Spleen (tissue), 13 donors: ENCODE data around the gene IL1F10. TPM values are rescaled to one million over a fixed set of nuclear protein-coding genes. Genes with fewer than 3 reads are reported as not detected.

Experiments
- DNase-seq: peaks from one replicate; pipeline ENCODE4 v3.0.0-alpha.2; 2020
- H3K27ac ChIP-seq, 8 donors: fragments of 200-600 bp; sonication (generic) in 7 of 8; 1 replicate in 4 of 8; 2 replicates in 4 of 8; pipeline versions ENCODE4 v1.5.0 to v1.8.0; 2016 to 2021; ENCODE audit warnings: inconsistent platforms in 4 of 8, mild to moderate bottlenecking in 4 of 8, moderate library complexity in 1 of 8
- H3K27me3 ChIP-seq, 7 donors: fragments of 200-600 bp; sonication (generic) in 6 of 7; replicated peaks in 1 of 7; 1 replicate in 4 of 7; 2 replicates in 3 of 7; pipeline versions ENCODE4 v1.5.0 to v1.8.0; 2016 to 2021; ENCODE audit warnings: inconsistent platforms in 3 of 7, mild to moderate bottlenecking in 1 of 7
- H3K36me3 ChIP-seq, 6 donors: fragments of 200-600 bp; sonication (generic) in 5 of 6; 1 replicate in 4 of 6; 2 replicates in 2 of 6; pipeline versions ENCODE4 v1.5.0 to v1.8.0; 2016 to 2021; ENCODE audit warnings: inconsistent platforms in 2 of 6
- H3K4me1 ChIP-seq, 6 donors: fragments of 200-600 bp; sonication (generic) in 5 of 6; 1 replicate in 3 of 6; 2 replicates in 3 of 6; pipeline versions ENCODE4 v1.5.0 to v1.8.0; 2016 to 2021; ENCODE audit warnings: inconsistent platforms in 3 of 6
- H3K4me3 ChIP-seq, 8 donors: fragments of 200-600 bp; sonication (generic) in 7 of 8; 1 replicate in 4 of 8; 2 replicates in 4 of 8; pipeline versions ENCODE4 v1.5.0 to v1.8.0; 2016 to 2021; ENCODE audit warnings: inconsistent platforms in 4 of 8, mild to moderate bottlenecking in 4 of 8, moderate library complexity in 2 of 8
- H3K9me3 ChIP-seq, 8 donors: fragments of 200-600 bp; sonication (generic) in 7 of 8; 1 replicate in 4 of 8; 2 replicates in 4 of 8; pipeline versions ENCODE4 v1.5.0 to v1.8.0; 2016 to 2021; ENCODE audit warnings: inconsistent platforms in 4 of 8
- POLR2A ChIP-seq, 3 donors: fragments of 450-650 bp; IDR thresholded peaks; one replicate each; pipeline ENCODE4 v1.5.1; 2017; ENCODE audit warnings: antibody characterized with exemption in 3 of 3, mild to moderate bottlenecking in 1 of 3
- POLR2AphosphoS5 ChIP-seq, 3 donors: sonication (generic); formaldehyde crosslinking; IDR thresholded peaks; one replicate each; pipeline ENCODE4 v1.5.1; 2017; ENCODE audit warnings: antibody characterized with exemption in 3 of 3
- WGBS, 5 donors: extraction: QIAGEN DNeasy Blood & Tissue Kit in 3 of 5; methylation state at CpG; one replicate each; pipeline versions ENCODE4 v1.1.5 to v1.1.7; 2013 to 2018; 5-methylcytosine and 5-hydroxymethylcytosine counted together
- intact Hi-C: fragments of 100-400 bp; cut with DNase I; formaldehyde crosslinking; loops from one replicate; pipeline ENCODE4 v1.15.0; 2023; ENCODE audit warnings: low total_unique reads
- long read RNA-seq, 2 donors: transcript quantifications; one replicate each; lab custom pipeline, GENCODE V29; 2026
- polyA plus RNA-seq, 3 donors: library from polyadenylated mRNA; stranded (reverse); fragments of 200-250 nt; gene quantifications; one replicate each; pipeline ENCODE4 v1.2.1, GENCODE V29; 2013
- total RNA-seq, 7 donors: library from RNA; depleted of rRNA in 3 of 7; stranded (reverse); fragments of >200 nt in 3 of 7; fragmentation: NEBNext Ultra II Directional in 4 of 7; extraction: Animal tissue kit (Norgen Biotek cat#: 25700) in 4 of 7; gene quantifications; one replicate each; pipeline versions ENCODE4 v1.1.0 to v1.2.1, GENCODE V29; 2016 to 2021
- TF ChIP-seq, protein P1 (sequence below), 11 experiments: fragments of 200-600 bp in 7 of 11; fragments of 450-650 bp in 4 of 11; sonication (generic) in 4 of 11; IDR thresholded peaks in 8 of 11; conservative IDR thresholded peaks in 3 of 11; 1 replicate in 7 of 11; 2 replicates in 4 of 11; pipeline versions ENCODE4 v1.4.0 to v1.8.0; 2016 to 2021; ENCODE audit warnings: antibody characterized with exemption in 11 of 11, inconsistent platforms in 4 of 11, mild to moderate bottlenecking in 1 of 11
- donor health status: healthy with polysubstance abuse.
- donor health status: DM: no; HTN: no; CAD: no; lungs with moderate emphysema.
- donor health status: DM: no; HTN: no; CAD: no.
- donor health status: Bipolar disorder and iron deficiency.
- donor health status: healthy.
- donor health status: DM: no; HTN: no; CAD: no.
- donor health status: DM: yes; HTN: yes; CAD: no.

IL1F10 gene, protein sequence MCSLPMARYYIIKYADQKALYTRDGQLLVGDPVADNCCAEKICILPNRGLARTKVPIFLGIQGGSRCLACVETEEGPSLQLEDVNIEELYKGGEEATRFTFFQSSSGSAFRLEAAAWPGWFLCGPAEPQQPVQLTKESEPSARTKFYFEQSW
- total RNA-seq: not detected
- not detected for polyA plus RNA-seq
- long read RNA-seq, donor 1: 0 reads
- long read RNA-seq, donor 2: 0 reads

DNA sequence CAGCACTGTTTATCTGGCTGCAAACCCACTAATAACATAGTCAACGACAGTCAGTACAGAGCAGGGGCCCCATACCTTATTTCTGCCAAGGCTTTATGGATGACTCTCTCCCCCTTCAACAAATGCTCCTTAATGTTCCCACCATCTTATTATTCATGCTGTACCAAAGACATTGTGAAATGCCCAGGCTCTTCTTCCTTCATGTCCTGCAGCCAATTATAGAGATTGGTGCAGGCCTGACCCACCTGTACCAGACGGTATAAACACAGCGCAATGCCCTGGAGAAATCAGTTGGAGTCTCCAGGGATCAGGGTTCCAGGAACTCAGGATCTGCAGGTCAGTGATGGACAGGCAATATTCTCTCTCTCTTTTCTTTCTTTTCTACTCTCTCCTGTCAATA lies at the start of gene IL1F10:
IL1F10 (plus strand) TSS at position 290 of the 400 bp plus-strand sequence. CDS start 4,769 bp downstream, outside the sequence.
- no peak within 1 kb of the TSS for H3K4me3 ChIP-seq
- TF ChIP-seq POLR2AphosphoS5 (IDR thresholded peaks at IDR 0.05) (no peak), POLR2A (IDR thresholded peaks at IDR 0.05) (no peak)
- TF ChIP-seq, protein P1, sequence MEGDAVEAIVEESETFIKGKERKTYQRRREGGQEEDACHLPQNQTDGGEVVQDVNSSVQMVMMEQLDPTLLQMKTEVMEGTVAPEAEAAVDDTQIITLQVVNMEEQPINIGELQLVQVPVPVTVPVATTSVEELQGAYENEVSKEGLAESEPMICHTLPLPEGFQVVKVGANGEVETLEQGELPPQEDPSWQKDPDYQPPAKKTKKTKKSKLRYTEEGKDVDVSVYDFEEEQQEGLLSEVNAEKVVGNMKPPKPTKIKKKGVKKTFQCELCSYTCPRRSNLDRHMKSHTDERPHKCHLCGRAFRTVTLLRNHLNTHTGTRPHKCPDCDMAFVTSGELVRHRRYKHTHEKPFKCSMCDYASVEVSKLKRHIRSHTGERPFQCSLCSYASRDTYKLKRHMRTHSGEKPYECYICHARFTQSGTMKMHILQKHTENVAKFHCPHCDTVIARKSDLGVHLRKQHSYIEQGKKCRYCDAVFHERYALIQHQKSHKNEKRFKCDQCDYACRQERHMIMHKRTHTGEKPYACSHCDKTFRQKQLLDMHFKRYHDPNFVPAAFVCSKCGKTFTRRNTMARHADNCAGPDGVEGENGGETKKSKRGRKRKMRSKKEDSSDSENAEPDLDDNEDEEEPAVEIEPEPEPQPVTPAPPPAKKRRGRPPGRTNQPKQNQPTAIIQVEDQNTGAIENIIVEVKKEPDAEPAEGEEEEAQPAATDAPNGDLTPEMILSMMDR (IDR thresholded peaks at IDR 0.05 in 8 of 11, conservative IDR thresholded peaks at IDR 0.05 in 3 of 11): no peak
- H3K4me1 ChIP-seq: no peaks in the 10 kb centered on the region
- no peaks in the 10 kb centered on the region for H3K9me3 ChIP-seq
- no peak within 1 kb of the TSS for H3K27ac ChIP-seq
- H3K36me3 ChIP-seq: no peaks in the 10 kb centered on the region
- WGBS, 5 donors: 85 to 95% (median 91%) methylated on average over 3 of the region's 3 CpGs
- no peak for DNase-seq
- intact Hi-C loops: no loop called here
- peaks cover 0 to 7% (median 0%) of the 10 kb centered on the region in 7 donors for H3K27me3 ChIP-seq

DNA sequence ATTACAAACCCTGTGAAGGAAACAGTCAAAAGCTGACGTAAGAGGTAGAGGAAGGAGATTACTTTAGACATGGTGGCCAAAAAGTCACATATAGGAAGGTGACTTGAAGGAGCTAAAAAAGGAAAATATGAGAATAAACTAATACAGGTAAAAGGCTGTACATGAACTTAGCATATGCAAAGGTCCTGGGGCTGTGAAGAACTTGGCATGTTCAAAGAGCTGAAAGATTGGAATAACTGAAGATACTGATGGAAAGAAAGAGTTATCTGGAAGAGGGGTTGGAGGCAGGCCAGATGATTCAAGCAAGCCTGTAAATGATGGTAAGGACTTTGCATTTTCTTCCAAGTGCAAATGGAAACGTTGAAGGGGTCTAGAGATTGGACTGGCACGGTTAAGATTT lies 49.3 kb upstream of the IL1F10 start:
- Histone ChIP-seq H3K4me3 (no peak overlapping the region), H3K36me3 (no peaks in the 10 kb centered on the region), H3K9me3 (peaks cover 0 to 6% (median 0%) of the 10 kb centered on the region in 8 donors), H3K27ac (no peak overlapping the region), H3K27me3 (peaks cover 0 to 43% (median 0%) of the 10 kb centered on the region in 7 donors), H3K4me1 (no peaks in the 10 kb centered on the region)
- TF ChIP-seq POLR2A (IDR thresholded peaks at IDR 0.05): no peak
- intact Hi-C loops: no loop called here
- no peak for DNase-seq
- WGBS, 5 donors: 72 to 82% (median 77%) methylated on average over 3 of the region's 3 CpGs

DNA sequence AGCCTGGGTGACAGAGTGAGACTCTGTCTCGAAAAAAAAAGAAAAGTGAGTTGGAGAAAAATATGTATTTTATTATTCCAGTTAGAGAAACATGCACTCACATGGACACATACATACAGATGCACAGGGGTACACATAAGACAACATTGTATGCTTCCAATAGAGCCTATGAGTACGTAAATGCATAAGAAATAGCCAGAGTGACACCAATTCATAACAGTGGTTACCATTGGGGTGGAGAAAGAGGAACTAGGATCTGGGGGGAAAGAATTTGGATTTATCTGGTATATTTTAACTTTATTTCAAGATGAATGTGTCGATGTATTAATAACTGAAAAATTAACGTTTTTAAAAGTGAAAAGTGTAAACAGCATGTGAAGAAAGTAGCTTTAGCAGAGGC lies 46.5 kb upstream of the IL1F10 start:
- Histone ChIP-seq H3K36me3 (no peaks in the 10 kb centered on the region), H3K27me3 (peaks cover 0 to 50% (median 0%) of the 10 kb centered on the region in 7 donors), H3K9me3 (peaks cover 0 to 6% (median 0%) of the 10 kb centered on the region in 8 donors), H3K4me3 (no peak overlapping the region), H3K4me1 (no peaks in the 10 kb centered on the region), H3K27ac (no peak overlapping the region)
- no peak for DNase-seq
- TF ChIP-seq, protein P1 (IDR thresholded peaks at IDR 0.05 in 8 of 11, conservative IDR thresholded peaks at IDR 0.05 in 3 of 11): no peak
- TF ChIP-seq POLR2AphosphoS5 (IDR thresholded peaks at IDR 0.05) (no peak), POLR2A (IDR thresholded peaks at IDR 0.05) (no peak)
- intact Hi-C loops: no loop called here
- 53 to 64% (median 60%) methylated on average over 4 of the region's 4 CpGs for WGBS, 5 donors

DNA sequence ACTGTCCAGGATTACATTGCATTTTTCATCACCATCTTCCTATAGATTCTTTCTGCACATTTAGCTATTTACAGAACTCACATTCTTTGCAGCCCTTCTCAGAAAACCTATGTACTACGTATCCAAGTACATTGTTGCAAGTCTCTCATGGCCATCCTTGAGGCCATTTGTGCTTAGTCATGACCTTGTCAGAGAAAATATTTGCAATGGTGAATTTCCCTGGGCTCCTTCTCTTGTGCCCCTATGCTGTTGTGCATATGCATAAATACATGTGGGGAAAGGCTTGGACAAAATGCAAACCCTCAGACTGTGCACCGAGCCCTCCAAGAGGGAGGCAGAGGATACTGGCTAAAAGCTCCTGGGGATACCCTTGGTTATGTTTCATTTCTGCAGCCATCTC lies 43.0 kb upstream of the IL1F10 start:
- WGBS, 5 donors: 81 to 97% (median 89%) methylated on average over 2 of the region's 2 CpGs
- no peaks in the 10 kb centered on the region for H3K9me3 ChIP-seq
- no peaks in the 10 kb centered on the region for H3K4me1 ChIP-seq
- peaks cover 0 to 66% (median 7%) of the 10 kb centered on the region in 7 donors for H3K27me3 ChIP-seq
- H3K4me3 ChIP-seq: no peak overlapping the region
- H3K27ac ChIP-seq: no peak overlapping the region
- no peak for TF ChIP-seq POLR2A (IDR thresholded peaks at IDR 0.05)
- no peak for TF ChIP-seq POLR2AphosphoS5 (IDR thresholded peaks at IDR 0.05)
- TF ChIP-seq, protein P1 (IDR thresholded peaks at IDR 0.05 in 8 of 11, conservative IDR thresholded peaks at IDR 0.05 in 3 of 11): no peak
- intact Hi-C loops: no loop called here
- no peak for DNase-seq
- no peaks in the 10 kb centered on the region for H3K36me3 ChIP-seq
